Measurements from ENCODE around the gene JADE3. TPM values are rescaled to one million over a fixed set of nuclear protein-coding genes. Genes with fewer than 3 reads are reported as not detected.
"Not testable (repeated sequence)": the region's sequence is repeated elsewhere in the genome, so short reads cannot be mapped to it uniquely, and the experiment has no call there.

JADE3 gene
- total RNA-seq, 4 donors from 2014 or later: 5.5 to 10.2 (median 9.3) TPM

- Histone ChIP-seq H3K4me3 (no peak overlapping the region), H3K27me3 (no peaks in the 10 kb centered on the region), H3K27ac (no peak overlapping the region), H3K9me3 (peaks cover 0 to 4% (median 0%) of the 10 kb centered on the region in 3 donors), H3K4me1 (no peaks in the 10 kb centered on the region), H3K36me3 (no peaks in the 10 kb centered on the region)
- no peak for ATAC-seq
- TF ChIP-seq POLR2A (IDR thresholded peaks at IDR 0.05): no peak
- TF ChIP-seq CTCF (IDR thresholded peaks at IDR 0.05): no peak
- no peak for TF ChIP-seq POLR2AphosphoS5 (IDR thresholded peaks at IDR 0.05)
- TF ChIP-seq EP300 (IDR thresholded peaks at IDR 0.05): no peak
Observed at GRCh38 chrX:46941341-46941740, 29.1 kb downstream of the JADE3 start.

GRCh38 chrX:46953137-46953527, 40.9 kb downstream of the JADE3 start:
- Histone ChIP-seq H3K9me3 (no peaks in the 10 kb centered on the region), H3K4me3 (no peak overlapping the region), H3K4me1 (peaks cover 0 to 17% (median 0%) of the 10 kb centered on the region in 3 donors), H3K27me3 (no peaks in the 10 kb centered on the region), H3K27ac (no peak overlapping the region), H3K36me3 (no peaks in the 10 kb centered on the region)
- WGBS, 2 donors (ENCODE audit: low coverage in 1 of 2): 48 to 83% methylated on average over 1 to 3 of the region's 5 CpGs
- TF ChIP-seq EP300 (IDR thresholded peaks at IDR 0.05): no peak
- no peak for TF ChIP-seq POLR2AphosphoS5 (IDR thresholded peaks at IDR 0.05)
- TF ChIP-seq CTCF (IDR thresholded peaks at IDR 0.05): no peak
- TF ChIP-seq POLR2A (IDR thresholded peaks at IDR 0.05): no peak
- ATAC-seq: no peak

DNA sequence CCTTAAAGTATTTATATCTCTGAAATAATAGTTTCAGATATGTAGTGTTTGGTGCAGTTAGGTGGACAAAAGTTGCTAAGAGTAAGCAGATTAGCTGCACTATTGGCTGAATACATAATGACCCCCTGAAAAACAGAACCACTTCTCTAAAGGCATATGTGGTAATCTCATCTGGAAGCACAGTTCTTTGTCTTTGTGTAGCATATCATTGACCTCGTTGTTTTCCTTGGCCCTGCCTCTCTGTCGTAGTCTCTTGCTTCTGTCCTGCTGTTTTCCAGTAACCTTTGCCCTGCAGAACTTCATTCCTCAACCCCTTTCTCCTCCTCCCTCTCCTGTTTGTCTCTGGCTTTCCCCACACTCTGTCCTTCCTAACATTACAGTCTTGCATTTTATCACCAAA, 41.4 kb downstream of the JADE3 start:
- Histone ChIP-seq H3K36me3 (no peaks in the 10 kb centered on the region), H3K27ac (no peak overlapping the region), H3K27me3 (no peaks in the 10 kb centered on the region), H3K4me1 (peaks cover 0 to 17% (median 0%) of the 10 kb centered on the region in 3 donors), H3K9me3 (no peaks in the 10 kb centered on the region), H3K4me3 (no peak overlapping the region)
- 13 to 22% methylated on average over 2 of the region's 2 CpGs for WGBS, 2 donors (ENCODE audit: low coverage in 1 of 2)
- TF ChIP-seq EP300 (IDR thresholded peaks at IDR 0.05): no peak
- ATAC-seq: no peak

- no peak for ATAC-seq
- no peaks in the 10 kb centered on the region for H3K36me3 ChIP-seq
- no peaks in the 10 kb centered on the region for H3K27me3 ChIP-seq
- peaks cover 0 to 17% (median 0%) of the 10 kb centered on the region in 3 donors for H3K4me1 ChIP-seq
- WGBS, 2 donors (ENCODE audit: low coverage in 1 of 2): 100% methylated on average over 1 of the region's 2 CpGs; no CpG with 5 or more reads in 1 of the 2 donors
- H3K27ac ChIP-seq: no peak overlapping the region
- TF ChIP-seq CTCF (IDR thresholded peaks at IDR 0.05): no peak
- no peak overlapping the region for H3K4me3 ChIP-seq
- H3K9me3 ChIP-seq: no peaks in the 10 kb centered on the region
Observed at GRCh38 chrX:46954716-46955115, 42.5 kb downstream of the JADE3 start.

DNA sequence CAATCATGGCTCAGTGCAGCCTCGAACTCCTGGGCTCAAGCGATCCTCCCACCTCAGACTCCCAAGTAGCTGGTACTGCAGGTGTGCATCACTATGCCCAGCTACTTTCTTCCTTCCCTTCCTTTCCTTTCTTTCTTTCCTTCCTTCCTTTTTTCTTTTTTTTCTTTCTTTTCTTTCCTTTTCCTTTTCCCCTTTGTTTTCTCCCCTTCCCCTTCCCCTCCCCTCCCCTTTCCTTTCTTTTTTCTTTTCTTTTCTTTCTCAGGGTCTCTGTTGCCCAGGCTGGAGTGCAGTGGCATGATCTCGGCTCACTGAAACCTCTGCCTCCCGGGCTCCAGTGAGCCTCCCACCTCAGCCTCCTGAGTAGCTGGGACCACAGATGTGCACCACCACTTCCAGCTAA, 44.4 kb downstream of the JADE3 start:
- not testable (repeated sequence) for H3K9me3 ChIP-seq, ATAC-seq, H3K4me3 ChIP-seq, H3K27me3 ChIP-seq, H3K27ac ChIP-seq, H3K36me3 ChIP-seq
- 100% methylated on average over 2 of the region's 4 CpGs for WGBS, 2 donors (ENCODE audit: low coverage in 1 of 2)
- H3K4me1 ChIP-seq: peaks cover 0 to 17% (median 0%) of the 10 kb centered on the region in 3 donors

DNA sequence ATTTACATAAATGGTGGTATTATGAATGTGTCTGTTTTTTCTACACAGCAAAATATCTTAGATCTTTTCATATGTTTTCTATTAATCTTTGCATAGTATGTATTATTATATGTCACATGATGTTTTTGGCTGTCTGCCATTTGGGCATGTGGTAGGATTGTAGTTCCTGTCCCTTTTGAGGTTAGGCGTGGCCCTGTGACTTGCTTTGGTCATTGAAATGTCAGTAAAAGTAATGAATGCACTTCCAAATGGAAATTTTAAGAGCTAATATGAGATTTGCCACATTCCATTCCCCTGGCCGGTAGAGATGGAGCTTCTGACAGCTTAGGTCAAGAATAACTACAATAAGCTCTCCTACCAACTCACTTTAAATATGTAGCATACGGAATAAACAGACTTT, 45.1 kb downstream of the JADE3 start:
- 62 to 88% methylated on average over 2 to 3 of the region's 3 CpGs for WGBS, 2 donors (ENCODE audit: low coverage in 1 of 2)
- Histone ChIP-seq H3K27ac (no peak overlapping the region), H3K36me3 (no peaks in the 10 kb centered on the region), H3K27me3 (no peaks in the 10 kb centered on the region), H3K4me3 (no peak overlapping the region), H3K4me1 (peaks cover 0 to 17% (median 0%) of the 10 kb centered on the region in 3 donors), H3K9me3 (no peaks in the 10 kb centered on the region)
- no peak for ATAC-seq
- TF ChIP-seq CTCF (IDR thresholded peaks at IDR 0.05) (no peak), POLR2A (IDR thresholded peaks at IDR 0.05) (no peak), POLR2AphosphoS5 (IDR thresholded peaks at IDR 0.05) (no peak), EP300 (IDR thresholded peaks at IDR 0.05) (no peak)
